Kidney (tissue), 14 donors: ENCODE measurements around the gene FBXO45. TPM values are rescaled to one million over a fixed set of nuclear protein-coding genes. Genes with fewer than 3 reads are reported as not detected.
A peak's percentile ranks its signal among the peaks of the same experiment; 100 is the strongest.

Experiments
- DNase-seq, 5 donors: peaks; one replicate each; pipeline ENCODE4 v3.0.0-alpha.2; 2013 to 2020
- FAIRE-seq: peaks from 2 replicates; lab custom pipeline; 2012; peaks lifted over from hg19 to GRCh38; lab: Jason Lieb, UNC
- H3K27ac ChIP-seq, 2 donors: one replicate each; pipeline ENCODE4 v1.7.0; 2013; ENCODE audit warnings: low read depth in 2 of 2, low read length in 2 of 2, inconsistent platforms in 1 of 2
- H3K27me3 ChIP-seq: one replicate; pipeline ENCODE4 v1.7.1; 2013; ENCODE audit warnings: low read length, inconsistent platforms; ENCODE audit not compliant: control insufficient read depth, insufficient read depth
- H3K36me3 ChIP-seq, 3 donors: one replicate each; pipeline versions ENCODE4 v1.7.0 to v1.7.1; 2013; ENCODE audit warnings: low read length in 3 of 3, control low read depth in 1 of 3, inconsistent platforms in 1 of 3; ENCODE audit not compliant: insufficient read depth in 3 of 3, control insufficient read depth in 2 of 3
- H3K4me1 ChIP-seq, 3 donors: one replicate each; pipeline versions ENCODE4 v1.7.0 to v1.7.1; 2013; ENCODE audit warnings: low read length in 3 of 3, inconsistent platforms in 1 of 3, low read depth in 1 of 3; ENCODE audit not compliant: control insufficient read depth in 2 of 3, insufficient read depth in 2 of 3
- H3K4me3 ChIP-seq, 3 donors: one replicate each; pipeline versions ENCODE4 v1.7.0 to v1.8.1; 2013; ENCODE audit warnings: low read length in 3 of 3, control low read depth in 1 of 3, inconsistent platforms in 1 of 3
- H3K9ac ChIP-seq, 3 donors: one replicate each; pipeline versions ENCODE4 v1.7.0 to v1.7.1; 2013; ENCODE audit warnings: low read length in 3 of 3, control low read depth in 1 of 3, inconsistent platforms in 1 of 3
- H3K9me3 ChIP-seq, 3 donors: one replicate each; pipeline versions ENCODE4 v1.7.0 to v1.7.1; 2013; ENCODE audit warnings: low read length in 3 of 3, control low read depth in 1 of 3, inconsistent platforms in 1 of 3; ENCODE audit not compliant: control insufficient read depth in 2 of 3, insufficient read depth in 1 of 3
- CTCF ChIP-seq: IDR thresholded peaks from 3 replicates; pipeline ENCODE4 v1.5.1; 2012; ENCODE audit warnings: mild to moderate bottlenecking, moderate library complexity, borderline replicate concordance; ENCODE audit not compliant: insufficient read depth; ENCODE audit errors: extremely low read depth
- intact Hi-C: fragments of 100-400 bp; cut with DNase I; formaldehyde crosslinking; loops from one replicate; pipeline ENCODE4 v1.11.1; 2022
- polyA plus RNA-seq: library from polyadenylated mRNA; stranded (reverse); fragments of 350-450 nt; fragmentation: Illumina TruSeq; extraction: RNeasy Lipid Tissue Mini Kit (QIAGEN cat#74804); gene quantifications from one replicate; pipeline ENCODE4 v1.2.3, GENCODE V29; 2014; ENCODE audit warnings: low read depth, low replicate concordance; ENCODE audit not compliant: insufficient read depth
- total RNA-seq: library from RNA; stranded (reverse); fragmentation: NEBNext Ultra II Directional; extraction: Animal tissue kit (Norgen Biotek cat#: 25700); gene quantifications from one replicate; pipeline ENCODE4 v1.2.1, GENCODE V29; 2021
- donor health status: control.
- donor health status: control.
- donor health status: control.
- donor health status: control.
- donor health status: control.
- donor health status: DM: yes; HTN: yes; CAD: no.
- donor health status: Normal renal cell carcinoma (clear cell type).

The FBXO45 gene
- total and polyA plus RNA-seq, 2 donors from 2014 or later: 2.5 to 7.0 TPM

GRCh38 chr3:196608693-196609092 lies 40.2 kb downstream of the FBXO45 start:
- no peaks in the 10 kb centered on the region for H3K36me3 ChIP-seq
- H3K27me3 ChIP-seq: no peaks in the 10 kb centered on the region
- intact Hi-C loops: no loop called here
- no peak overlapping the region for H3K27ac ChIP-seq
- DNase-seq (no peak), FAIRE-seq (no peak)
- TF ChIP-seq CTCF: no peak
- H3K4me3 ChIP-seq: no peak overlapping the region
- peaks cover 0 to 3% (median 0%) of the 10 kb centered on the region in 3 donors for H3K4me1 ChIP-seq
- H3K9ac ChIP-seq: no peak overlapping the region
- no peaks in the 10 kb centered on the region for H3K9me3 ChIP-seq

GRCh38 chr3:196609343-196609775 lies 40.9 kb downstream of the FBXO45 start:
- intact Hi-C loops: no loop called here
- no peaks in the 10 kb centered on the region for H3K9me3 ChIP-seq
- peak; percentile 51 for TF ChIP-seq CTCF
- H3K27ac ChIP-seq: no peak overlapping the region
- DNase-seq (peak; percentile 86 to 95 (median 89)), FAIRE-seq (no peak)
- H3K4me3 ChIP-seq: no peak overlapping the region
- no peak overlapping the region for H3K9ac ChIP-seq
- no peaks in the 10 kb centered on the region for H3K27me3 ChIP-seq
- peaks cover 0 to 3% (median 0%) of the 10 kb centered on the region in 3 donors for H3K4me1 ChIP-seq
- H3K36me3 ChIP-seq: no peaks in the 10 kb centered on the region

GRCh38 chr3:196609805-196610515 lies 41.5 kb downstream of the FBXO45 start:
- DNase-seq (no peak), FAIRE-seq (no peak)
- Histone ChIP-seq H3K27me3 (no peaks in the 10 kb centered on the region), H3K4me1 (peaks cover 0 to 3% (median 0%) of the 10 kb centered on the region in 3 donors), H3K9me3 (no peaks in the 10 kb centered on the region), H3K36me3 (no peaks in the 10 kb centered on the region), H3K27ac (no peak overlapping the region), H3K9ac (no peak overlapping the region), H3K4me3 (no peak overlapping the region)
- no peak for TF ChIP-seq CTCF
- intact Hi-C loops: loop anchor here (10.0 kb wide), 1 partner anchor 75 kb away; no protein-coding TSS in a partner anchor
